ENCODE results near the gene CPOX.

The CPOX gene

GRCh38 chr3:98540346-98540745 is 53.1 kb downstream of the CPOX start:
- Histone ChIP-seq H2BK5ac (ENCODE audit: low read length) (no peak overlapping the region), H3K18ac (ENCODE audit: low read length) (no peak overlapping the region), H2AK5ac (ENCODE audit: low read depth, low read length) (no peak overlapping the region), H3K4me2 (ENCODE audit: insufficient read depth, low read length, poor library complexity, severe bottlenecking) (no peak overlapping the region), H4K8ac (ENCODE audit: low read depth, low read length) (no peak overlapping the region), H3K4me3 (ENCODE audit: low read length in 2 of 2) (no peak overlapping the region), H3K36me3 (replicated peaks in 1 of 2; ENCODE audit: control insufficient read depth in 2 of 2, insufficient read depth in 2 of 2, low read length in 2 of 2) (no peaks in the 10 kb centered on the region), H3K23ac (ENCODE audit: low read depth, low read length, poor library complexity) (no peak overlapping the region), H2BK15ac (ENCODE audit: low read length) (no peak overlapping the region), H2AFZ (ENCODE audit: low read length) (no peak overlapping the region), H3K27me3 (ENCODE audit: control insufficient read depth in 3 of 3, insufficient read depth in 3 of 3, low read depth in 1 of 3, low read length in 3 of 3) (no peaks in the 10 kb centered on the region), H3K4ac (ENCODE audit: low read length) (no peak overlapping the region), H3K14ac (ENCODE audit: low read length) (no peak overlapping the region), H3K4me1 (ENCODE audit: control insufficient read depth in 2 of 2, insufficient read depth in 1 of 2, low read depth in 1 of 2, low read length in 2 of 2) (no peaks in the 10 kb centered on the region), H3K9ac (ENCODE audit: low read depth, low read length, poor library complexity) (no peak overlapping the region), H2BK12ac (ENCODE audit: low read length) (no peak overlapping the region), H3K79me1 (ENCODE audit: low read depth, low read length) (no peaks in the 10 kb centered on the region), H4K91ac (ENCODE audit: low read depth, low read length, poor library complexity) (no peak overlapping the region), H3K9me3 (replicated peaks in 1 of 2; ENCODE audit: control insufficient read depth in 2 of 2, insufficient read depth in 1 of 2, low read depth in 1 of 2, low read length in 2 of 2) (no peaks in the 10 kb centered on the region), H3K27ac (replicated peaks; ENCODE audit: low read length) (no peak overlapping the region), H2BK120ac (ENCODE audit: low read depth, low read length) (no peak overlapping the region)
- WGBS, 2 donors (ENCODE audit: extremely low coverage in 2 of 2, insufficient read length in 2 of 2, insufficient replicate concordance in 1 of 2) = no CpG with 5 or more reads among the region's 3 CpGs
- DNase-seq (ENCODE audit: low spot score) = no peak

GRCh38 chr3:98536456-98537017 is 56.9 kb downstream of the CPOX start:
- no CpG with 5 or more reads among the region's 6 CpGs for WGBS, 2 donors (ENCODE audit: extremely low coverage in 2 of 2, insufficient read length in 2 of 2, insufficient replicate concordance in 1 of 2)
- peak overlapping the region; percentile 5 for H2AFZ ChIP-seq (ENCODE audit: low read length)
- peaks cover 0 to 1% of the 10 kb centered on the region in 2 donors for H3K4me1 ChIP-seq (ENCODE audit: control insufficient read depth in 2 of 2, insufficient read depth in 1 of 2, low read depth in 1 of 2, low read length in 2 of 2)

GRCh38 chr3:98534734-98535133 is 58.7 kb downstream of the CPOX start:
- no CpG with 5 or more reads among the region's 1 CpG for WGBS, 2 donors (ENCODE audit: extremely low coverage in 2 of 2, insufficient read length in 2 of 2, insufficient replicate concordance in 1 of 2)
- no peak overlapping the region for H2BK15ac ChIP-seq (ENCODE audit: low read length)
- no peak overlapping the region for H2AK5ac ChIP-seq (ENCODE audit: low read depth, low read length)
- H3K4me2 ChIP-seq (ENCODE audit: insufficient read depth, low read length, poor library complexity, severe bottlenecking) = no peak overlapping the region
- H3K9me3 ChIP-seq (replicated peaks in 1 of 2; ENCODE audit: control insufficient read depth in 2 of 2, insufficient read depth in 1 of 2, low read depth in 1 of 2, low read length in 2 of 2) = no peaks in the 10 kb centered on the region
- H3K4me3 ChIP-seq (ENCODE audit: low read length in 2 of 2) = no peak overlapping the region
- no peaks in the 10 kb centered on the region for H3K36me3 ChIP-seq (replicated peaks in 1 of 2; ENCODE audit: control insufficient read depth in 2 of 2, insufficient read depth in 2 of 2, low read length in 2 of 2)
- no peak overlapping the region for H4K91ac ChIP-seq (ENCODE audit: low read depth, low read length, poor library complexity)
- H3K4ac ChIP-seq (ENCODE audit: low read length) = no peak overlapping the region
- no peak overlapping the region for H4K8ac ChIP-seq (ENCODE audit: low read depth, low read length)
- DNase-seq (ENCODE audit: low spot score) = no peak
- no peak overlapping the region for H3K27ac ChIP-seq (replicated peaks; ENCODE audit: low read length)
- no peak overlapping the region for H2AFZ ChIP-seq (ENCODE audit: low read length)
- H2BK5ac ChIP-seq (ENCODE audit: low read length) = no peak overlapping the region
- no peak overlapping the region for H2BK12ac ChIP-seq (ENCODE audit: low read length)
- H3K4me1 ChIP-seq (ENCODE audit: control insufficient read depth in 2 of 2, insufficient read depth in 1 of 2, low read depth in 1 of 2, low read length in 2 of 2) = peaks cover 0 to 3% of the 10 kb centered on the region in 2 donors
- H3K14ac ChIP-seq (ENCODE audit: low read length) = no peak overlapping the region
- no peaks in the 10 kb centered on the region for H3K79me1 ChIP-seq (ENCODE audit: low read depth, low read length)
- no peak overlapping the region for H3K23ac ChIP-seq (ENCODE audit: low read depth, low read length, poor library complexity)
- H3K18ac ChIP-seq (ENCODE audit: low read length) = no peak overlapping the region
- H2BK120ac ChIP-seq (ENCODE audit: low read depth, low read length) = no peak overlapping the region
- H3K9ac ChIP-seq (ENCODE audit: low read depth, low read length, poor library complexity) = no peak overlapping the region
- H3K27me3 ChIP-seq (ENCODE audit: control insufficient read depth in 3 of 3, insufficient read depth in 3 of 3, low read depth in 1 of 3, low read length in 3 of 3) = peaks cover 0 to 7% (median 4%) of the 10 kb centered on the region in 3 experiments

More at GRCh38 chr3:98536456-98537017, 56.9 kb downstream of the CPOX start:
- H4K91ac ChIP-seq (ENCODE audit: low read depth, low read length, poor library complexity) = no peak overlapping the region
- H4K8ac ChIP-seq (ENCODE audit: low read depth, low read length) = no peak overlapping the region
- no peak overlapping the region for H3K4me3 ChIP-seq (ENCODE audit: low read length in 2 of 2)
- H3K4ac ChIP-seq (ENCODE audit: low read length) = no peak overlapping the region
- no peak overlapping the region for H3K23ac ChIP-seq (ENCODE audit: low read depth, low read length, poor library complexity)
- no peak overlapping the region for H2BK12ac ChIP-seq (ENCODE audit: low read length)
- H2AK5ac ChIP-seq (ENCODE audit: low read depth, low read length) = no peak overlapping the region
- no peaks in the 10 kb centered on the region for H3K79me1 ChIP-seq (ENCODE audit: low read depth, low read length)
- no peak overlapping the region for H3K18ac ChIP-seq (ENCODE audit: low read length)
- no peak overlapping the region for H3K9ac ChIP-seq (ENCODE audit: low read depth, low read length, poor library complexity)
- no peak overlapping the region for H2BK5ac ChIP-seq (ENCODE audit: low read length)
- H3K9me3 ChIP-seq (replicated peaks in 1 of 2; ENCODE audit: control insufficient read depth in 2 of 2, insufficient read depth in 1 of 2, low read depth in 1 of 2, low read length in 2 of 2) = no peaks in the 10 kb centered on the region
- no peak overlapping the region for H3K14ac ChIP-seq (ENCODE audit: low read length)
- H3K27me3 ChIP-seq (ENCODE audit: control insufficient read depth in 3 of 3, insufficient read depth in 3 of 3, low read depth in 1 of 3, low read length in 3 of 3) = peaks cover 0 to 7% (median 2%) of the 10 kb centered on the region in 3 experiments
- no peak for DNase-seq (ENCODE audit: low spot score)
- H3K27ac ChIP-seq (replicated peaks; ENCODE audit: low read length) = no peak overlapping the region
- no peak overlapping the region for H3K4me2 ChIP-seq (ENCODE audit: insufficient read depth, low read length, poor library complexity, severe bottlenecking)
- no peak overlapping the region for H2BK15ac ChIP-seq (ENCODE audit: low read length)
- H2BK120ac ChIP-seq (ENCODE audit: low read depth, low read length) = no peak overlapping the region
- no peaks in the 10 kb centered on the region for H3K36me3 ChIP-seq (replicated peaks in 1 of 2; ENCODE audit: control insufficient read depth in 2 of 2, insufficient read depth in 2 of 2, low read length in 2 of 2)

GRCh38 chr3:98534168-98534567 is 59.2 kb downstream of the CPOX start:
- H3K4me1 ChIP-seq (ENCODE audit: control insufficient read depth in 2 of 2, insufficient read depth in 1 of 2, low read depth in 1 of 2, low read length in 2 of 2) = peaks cover 0 to 3% of the 10 kb centered on the region in 2 donors
- H3K23ac ChIP-seq (ENCODE audit: low read depth, low read length, poor library complexity) = no peak overlapping the region
- no peak overlapping the region for H4K91ac ChIP-seq (ENCODE audit: low read depth, low read length, poor library complexity)
- no peak overlapping the region for H2BK15ac ChIP-seq (ENCODE audit: low read length)
- H3K4ac ChIP-seq (ENCODE audit: low read length) = no peak overlapping the region
- DNase-seq (ENCODE audit: low spot score) = no peak
- H3K27ac ChIP-seq (replicated peaks; ENCODE audit: low read length) = no peak overlapping the region
- no CpG with 5 or more reads among the region's 2 CpGs for WGBS, 2 donors (ENCODE audit: extremely low coverage in 2 of 2, insufficient read length in 2 of 2, insufficient replicate concordance in 1 of 2)
- H3K14ac ChIP-seq (ENCODE audit: low read length) = no peak overlapping the region
- no peak overlapping the region for H3K18ac ChIP-seq (ENCODE audit: low read length)
- H3K4me2 ChIP-seq (ENCODE audit: insufficient read depth, low read length, poor library complexity, severe bottlenecking) = no peak overlapping the region
- no peaks in the 10 kb centered on the region for H3K79me1 ChIP-seq (ENCODE audit: low read depth, low read length)
- no peak overlapping the region for H2AFZ ChIP-seq (ENCODE audit: low read length)
- H3K27me3 ChIP-seq (ENCODE audit: control insufficient read depth in 3 of 3, insufficient read depth in 3 of 3, low read depth in 1 of 3, low read length in 3 of 3) = peaks cover 0 to 7% (median 4%) of the 10 kb centered on the region in 3 experiments
- H2BK120ac ChIP-seq (ENCODE audit: low read depth, low read length) = no peak overlapping the region
- H2AK5ac ChIP-seq (ENCODE audit: low read depth, low read length) = no peak overlapping the region
- H3K4me3 ChIP-seq (ENCODE audit: low read length in 2 of 2) = no peak overlapping the region
- H2BK5ac ChIP-seq (ENCODE audit: low read length) = no peak overlapping the region
- no peaks in the 10 kb centered on the region for H3K9me3 ChIP-seq (replicated peaks in 1 of 2; ENCODE audit: control insufficient read depth in 2 of 2, insufficient read depth in 1 of 2, low read depth in 1 of 2, low read length in 2 of 2)
- H4K8ac ChIP-seq (ENCODE audit: low read depth, low read length) = no peak overlapping the region
- H3K9ac ChIP-seq (ENCODE audit: low read depth, low read length, poor library complexity) = no peak overlapping the region
- no peak overlapping the region for H2BK12ac ChIP-seq (ENCODE audit: low read length)
- H3K36me3 ChIP-seq (replicated peaks in 1 of 2; ENCODE audit: control insufficient read depth in 2 of 2, insufficient read depth in 2 of 2, low read length in 2 of 2) = no peaks in the 10 kb centered on the region

Data from neuronal stem cell (in vitro differentiated cells).